GM18873 (cell line): ENCODE data around the gene C2CD4C.
"Not testable (repeated sequence)": the region's sequence is repeated elsewhere in the genome, so short reads cannot be mapped to it uniquely, and the experiment has no call there.

Experiments
- ATAC-seq: cut with Tn5 transposase; IDR thresholded peaks from one replicate; pipeline ENCODE4 v1.9.1; 2021; ENCODE audit warnings: mild to moderate bottlenecking, moderate library complexity, moderate number of reproducible peaks; ENCODE audit not compliant: unreplicated experiment, low FRiP score

The C2CD4C gene, protein sequence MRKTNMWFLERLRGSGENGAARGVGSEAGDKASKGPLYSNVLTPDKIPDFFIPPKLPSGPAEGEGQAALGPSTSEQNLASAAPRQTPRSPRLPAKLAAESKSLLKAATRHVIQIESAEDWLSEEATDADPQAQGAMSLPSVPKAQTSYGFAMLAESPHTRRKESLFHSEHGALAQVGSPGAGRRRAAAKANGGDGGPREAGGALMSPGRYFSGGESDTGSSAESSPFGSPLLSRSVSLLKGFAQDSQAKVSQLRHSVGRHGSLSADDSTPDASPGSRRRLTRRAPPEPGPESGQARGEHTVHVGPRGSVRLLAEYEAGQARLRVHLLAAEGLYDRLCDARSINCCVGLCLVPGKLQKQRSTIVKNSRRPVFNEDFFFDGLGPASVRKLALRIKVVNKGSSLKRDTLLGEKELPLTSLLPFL

DNA sequence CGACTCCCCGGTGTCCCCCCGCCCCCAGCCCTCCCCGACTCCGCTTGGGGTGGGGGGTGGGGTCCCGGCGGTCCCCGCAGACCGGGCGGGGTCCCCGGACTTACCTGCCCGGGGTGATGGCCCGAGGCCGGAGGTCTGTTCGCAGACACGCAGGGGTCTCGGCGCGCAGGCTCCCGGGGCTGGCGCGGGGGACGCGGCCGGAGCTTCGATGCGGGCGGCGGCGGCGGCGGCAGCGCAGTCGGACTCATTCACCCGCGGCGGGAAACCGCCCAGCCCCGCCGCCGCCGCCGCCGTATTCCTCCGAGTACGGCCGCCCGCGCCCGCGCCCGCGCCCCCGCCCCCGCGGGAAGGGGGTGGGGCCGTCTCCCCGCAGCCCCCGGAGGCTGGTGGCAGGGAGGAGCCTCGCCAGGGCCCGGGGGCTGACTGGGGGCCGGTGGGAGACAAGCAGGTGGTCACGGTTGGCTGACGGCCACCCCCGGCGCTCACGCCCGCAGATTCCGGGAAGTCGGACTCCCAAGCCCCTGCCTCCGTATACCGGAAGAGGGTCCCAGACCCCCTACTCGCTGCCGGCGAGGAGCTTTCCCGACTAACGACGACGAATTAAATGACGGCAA is at the start of gene C2CD4C:
TSS of gene C2CD4C (minus strand) at position 246 of the 614 bp plus-strand sequence. CDS start 786 bp downstream, outside the sequence.
- no peak for ATAC-seq

DNA sequence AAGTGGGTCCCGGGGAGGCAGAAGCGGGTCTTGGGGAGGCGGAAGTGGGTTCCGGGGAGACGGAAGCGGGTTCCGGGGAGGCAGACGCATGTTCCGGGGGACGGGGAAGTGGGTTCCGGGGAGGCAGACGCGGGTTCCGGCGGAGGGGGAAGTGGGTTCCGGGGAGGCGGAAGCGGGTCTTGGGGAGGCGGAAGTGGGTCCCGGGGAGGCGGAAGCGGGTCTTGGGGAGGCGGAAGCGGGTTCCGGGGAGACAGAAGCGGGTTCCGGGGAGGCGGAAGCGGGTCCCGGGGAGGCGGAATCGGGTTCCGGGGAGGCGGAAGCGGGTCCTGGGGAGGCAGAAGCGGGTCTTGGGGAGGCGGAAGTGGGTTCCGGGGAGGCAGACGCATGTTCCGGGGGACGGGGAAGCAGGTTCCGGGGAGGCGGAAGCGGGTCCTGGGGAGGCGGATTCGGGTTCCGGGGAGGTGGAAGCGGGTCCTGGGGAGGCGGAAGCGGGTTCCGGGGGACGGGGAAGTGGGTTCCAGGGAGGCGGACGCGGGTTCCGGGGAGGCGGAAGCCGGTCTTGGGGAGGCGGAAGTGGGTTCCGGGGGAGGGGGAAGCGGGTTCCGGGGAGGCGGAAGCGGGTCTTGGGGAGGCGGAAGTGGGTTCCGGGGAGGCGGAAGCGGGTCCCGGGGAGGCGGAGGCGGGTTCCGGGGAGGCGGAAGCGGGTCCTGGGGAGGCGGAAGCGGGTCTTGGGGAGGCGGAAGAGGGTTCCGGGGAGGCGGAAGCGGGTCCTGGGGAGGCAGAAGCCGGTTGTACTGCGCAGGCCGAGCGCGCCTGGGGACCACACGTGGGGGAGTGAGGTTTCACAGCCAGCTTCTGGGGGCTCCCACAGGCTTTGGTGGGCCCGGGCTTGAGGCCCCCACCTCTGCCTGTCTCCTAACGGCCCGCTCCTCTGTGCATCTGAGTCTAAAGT is 49.4 kb upstream of the C2CD4C start:
- ATAC-seq = no peak

DNA sequence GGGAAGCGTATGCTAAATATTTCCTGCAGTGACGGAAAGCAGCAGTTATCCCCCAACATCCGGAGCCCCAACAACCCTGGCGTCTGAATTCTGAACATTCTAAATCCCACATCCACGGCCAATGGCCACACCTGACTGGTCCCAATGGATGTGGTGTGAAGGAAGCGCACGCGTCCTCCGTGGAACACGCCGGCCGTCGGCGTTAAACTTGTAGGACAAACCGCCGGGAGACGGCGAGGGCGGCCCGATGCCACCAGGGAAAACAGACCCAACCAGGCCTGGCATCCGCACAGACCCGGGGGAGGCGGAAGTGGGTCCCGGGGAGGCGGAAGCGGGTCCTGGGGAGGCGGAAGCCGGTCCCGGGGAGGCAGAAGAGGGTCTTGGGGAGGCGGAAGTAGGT is 48.7 kb upstream of the C2CD4C start:
- no peak for ATAC-seq

DNA sequence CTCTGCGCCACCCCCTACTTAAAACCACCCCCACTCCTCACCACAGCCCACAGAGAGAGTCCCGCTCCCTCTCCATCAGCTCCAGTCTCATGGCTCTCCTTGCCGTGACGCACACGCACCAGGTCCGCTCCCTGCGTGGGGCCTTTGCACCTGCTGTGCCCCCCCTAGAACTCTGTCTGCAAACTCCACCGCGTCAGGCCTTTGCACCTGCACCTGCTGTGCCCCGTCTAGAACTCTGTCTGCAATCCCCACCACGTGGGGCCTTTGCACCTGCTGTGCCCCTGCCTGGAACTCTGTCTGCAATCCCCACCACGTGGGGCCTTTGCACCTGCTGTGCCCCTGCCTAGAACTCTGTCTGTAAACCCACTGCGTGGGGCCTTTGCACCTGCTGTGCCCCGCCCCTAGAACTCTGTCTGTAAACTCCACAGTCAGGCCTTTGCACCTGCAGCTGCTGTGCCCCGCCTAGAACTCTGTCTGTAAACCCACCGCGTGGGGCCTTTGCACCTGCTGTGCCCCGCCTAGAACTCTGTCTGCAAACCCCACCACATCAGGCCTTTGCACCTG is 47.7 kb upstream of the C2CD4C start:
- no peak for ATAC-seq

DNA sequence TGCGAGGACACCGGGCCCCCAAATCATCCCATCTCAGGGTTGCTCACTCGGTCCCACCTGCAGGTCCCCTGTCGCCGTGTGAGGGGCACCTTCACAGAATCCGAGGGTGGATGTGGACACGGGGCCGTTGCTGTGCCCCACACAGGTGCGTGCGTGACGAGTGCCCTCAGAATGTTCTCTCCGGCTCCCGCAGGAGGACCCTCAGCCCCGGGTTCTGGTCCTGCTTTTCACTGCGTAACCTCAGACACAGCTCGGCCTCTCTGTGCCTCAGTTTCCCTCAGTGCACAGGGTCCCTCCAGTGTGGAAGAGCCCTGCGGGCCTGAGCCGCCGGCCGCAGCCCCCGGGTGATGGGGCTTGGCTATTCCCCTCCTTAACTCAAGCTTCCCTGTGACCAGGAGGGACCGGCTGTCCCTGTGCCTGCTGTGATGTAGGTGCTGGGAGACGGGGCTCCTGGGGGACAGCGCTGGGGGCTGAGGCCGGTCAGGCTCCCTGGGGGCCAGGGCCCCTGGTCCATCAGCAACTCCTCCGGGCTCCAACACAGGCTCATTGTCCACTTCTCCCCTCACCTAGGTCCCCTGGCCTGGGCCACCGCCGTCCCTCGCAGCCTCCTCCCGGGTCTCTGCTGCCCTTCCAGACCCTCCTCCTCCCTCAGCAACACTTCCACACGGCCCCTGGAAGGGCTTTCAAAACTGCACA is 47.1 kb upstream of the C2CD4C start:
- ATAC-seq = no peak

DNA sequence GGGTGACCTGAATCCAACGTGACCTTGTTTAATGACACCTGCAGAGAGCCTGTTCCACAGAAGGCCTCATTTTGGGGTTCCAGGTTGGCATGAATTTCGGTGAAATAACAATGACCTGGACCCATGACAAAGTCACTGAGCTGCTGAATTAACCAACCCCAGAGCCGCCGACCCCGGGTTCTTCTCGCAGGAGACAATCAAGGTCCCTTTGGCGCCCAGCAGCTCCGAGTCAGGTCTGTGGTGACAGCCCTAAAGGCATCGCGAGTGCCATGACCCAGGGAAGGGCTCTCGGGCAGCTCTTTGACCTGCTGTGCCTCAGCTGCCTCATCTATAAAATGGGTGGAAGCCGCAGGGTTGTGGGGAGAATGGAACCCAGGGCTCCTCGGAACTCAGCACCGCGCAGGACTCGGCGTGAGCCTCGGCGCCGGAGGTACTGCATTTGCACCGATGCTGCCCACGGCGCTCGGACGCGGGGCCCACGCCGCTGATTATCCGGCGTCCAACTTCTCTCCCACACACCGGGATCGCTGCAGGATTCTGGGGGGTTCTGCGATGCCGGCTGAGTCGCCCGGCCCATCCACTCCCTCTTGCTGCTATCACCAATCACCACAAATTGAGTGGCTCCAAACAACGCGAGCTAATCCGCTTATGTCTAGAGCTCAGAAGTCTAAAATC is 46.2 kb upstream of the C2CD4C start:
- ATAC-seq = no peak

DNA sequence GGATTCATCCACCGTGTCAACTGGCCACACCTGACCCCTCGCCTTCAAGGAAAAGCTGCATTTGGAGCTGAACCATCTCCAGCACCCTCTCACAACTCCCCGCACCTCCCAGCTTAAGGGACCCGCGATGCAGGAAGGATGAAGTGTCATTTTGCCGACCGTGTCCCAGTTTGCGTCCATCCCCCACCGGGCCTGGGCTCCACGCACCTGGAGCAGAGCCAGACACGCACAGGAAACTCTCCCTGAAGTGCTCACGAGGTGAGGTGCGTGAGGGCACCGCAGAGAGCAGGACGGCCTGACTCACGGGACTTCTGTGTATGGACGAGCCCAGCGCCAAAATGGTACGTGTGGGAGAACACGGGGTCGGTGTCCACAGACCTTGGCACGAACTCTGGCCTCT is 44.7 kb upstream of the C2CD4C start:
- no peak for ATAC-seq

DNA sequence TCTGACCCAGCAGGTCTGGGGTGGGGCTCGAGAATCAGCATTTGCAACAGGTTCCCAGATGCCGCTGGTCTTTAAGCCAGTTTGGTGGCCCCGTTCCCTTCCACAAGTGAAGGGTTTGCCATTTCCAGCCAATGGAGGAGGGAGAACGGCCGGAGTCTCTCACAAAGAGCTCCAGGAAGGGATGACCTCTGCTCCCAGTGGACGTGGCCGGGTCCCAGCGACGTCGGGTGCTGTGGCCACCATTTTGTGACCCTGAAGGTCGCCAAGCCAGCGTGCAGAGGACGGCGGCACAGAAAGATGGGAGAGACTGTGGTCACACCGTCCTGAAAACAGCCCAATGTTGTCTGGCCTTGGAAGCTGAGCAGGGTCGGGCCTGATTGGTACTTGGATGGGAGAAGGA is 43.9 kb upstream of the C2CD4C start:
- ATAC-seq = no peak

DNA sequence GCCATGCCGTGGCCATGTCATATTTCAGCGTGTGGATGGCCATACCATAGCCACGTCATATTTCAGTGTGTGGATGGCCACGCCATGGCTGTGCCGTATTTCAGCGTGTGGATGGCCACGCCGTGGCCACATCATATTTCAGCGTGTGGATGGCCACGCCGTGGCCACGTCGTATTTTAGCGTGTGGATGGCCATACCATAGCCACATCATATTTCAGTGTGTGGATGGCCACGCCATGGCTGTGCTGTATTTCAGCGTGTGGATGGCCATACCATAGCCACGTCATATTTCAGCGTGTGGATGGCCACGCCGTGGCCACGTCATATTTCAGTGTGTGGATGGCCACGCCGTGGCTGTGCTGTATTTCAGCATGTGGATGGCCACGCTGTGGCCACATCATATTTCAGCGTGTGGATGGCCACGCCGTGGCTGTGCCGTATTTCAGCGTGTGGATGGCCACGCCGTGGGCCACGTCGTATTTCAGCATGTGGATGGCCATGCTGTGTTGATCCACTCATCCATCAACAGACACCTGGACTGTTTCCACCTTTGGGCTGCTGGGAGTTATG is 42.0 kb upstream of the C2CD4C start:
- not testable (repeated sequence) for ATAC-seq

DNA sequence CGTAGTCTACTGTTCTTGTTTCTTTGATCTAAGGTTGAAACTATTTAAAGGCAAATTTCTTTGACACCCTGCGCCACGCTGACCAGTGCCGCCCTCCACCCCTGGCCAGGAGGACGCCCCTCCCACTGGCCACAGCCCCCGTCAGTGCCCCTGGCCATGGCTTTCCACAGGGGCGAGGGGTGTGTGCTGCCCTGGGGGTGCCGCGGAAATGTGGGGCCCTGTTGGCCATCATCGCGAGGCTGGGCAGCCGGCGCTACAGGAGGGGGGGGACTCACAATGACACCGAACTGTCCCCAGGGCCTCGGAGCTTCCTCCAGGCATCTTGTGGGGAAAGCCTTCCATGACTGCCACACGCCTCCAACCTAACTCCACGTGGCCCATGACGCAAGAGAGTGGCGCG is 41.0 kb upstream of the C2CD4C start:
- no peak for ATAC-seq

DNA sequence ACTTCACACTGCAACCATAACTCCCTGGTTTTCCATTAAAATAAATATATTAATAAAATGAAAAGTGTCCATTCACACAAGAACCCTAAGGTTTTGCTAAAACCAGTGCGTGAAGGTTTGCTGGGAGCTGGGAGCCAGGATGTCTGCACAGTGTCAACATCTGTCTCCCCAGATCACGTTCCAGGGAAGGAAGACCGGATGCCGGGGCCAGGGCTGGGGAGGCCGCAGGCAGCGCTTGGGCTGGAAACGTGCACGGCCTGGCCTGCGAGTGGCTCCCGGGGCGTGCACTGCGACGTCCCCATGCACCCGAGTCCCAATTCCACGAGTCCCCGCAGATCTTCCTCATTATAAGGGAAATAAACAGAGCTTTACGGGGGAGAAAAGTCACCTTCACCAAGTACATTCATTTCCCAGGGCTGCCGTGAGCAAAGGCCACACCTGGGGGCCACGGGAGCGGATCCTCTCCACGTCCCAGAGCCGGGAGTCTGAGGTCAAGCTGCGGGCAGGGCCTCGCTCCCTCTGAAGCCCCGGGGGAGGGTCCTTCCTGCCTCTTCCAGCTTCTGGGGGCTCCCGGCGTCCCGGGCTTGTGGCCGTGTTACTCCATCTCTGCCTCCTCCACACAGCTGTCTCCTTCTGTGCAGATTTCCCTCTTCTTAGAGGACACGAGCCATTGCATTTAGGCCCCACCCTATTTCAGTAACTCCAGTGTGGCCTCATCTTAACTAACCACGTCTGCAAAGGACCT is 39.0 kb upstream of the C2CD4C start:
- ATAC-seq = no peak

DNA sequence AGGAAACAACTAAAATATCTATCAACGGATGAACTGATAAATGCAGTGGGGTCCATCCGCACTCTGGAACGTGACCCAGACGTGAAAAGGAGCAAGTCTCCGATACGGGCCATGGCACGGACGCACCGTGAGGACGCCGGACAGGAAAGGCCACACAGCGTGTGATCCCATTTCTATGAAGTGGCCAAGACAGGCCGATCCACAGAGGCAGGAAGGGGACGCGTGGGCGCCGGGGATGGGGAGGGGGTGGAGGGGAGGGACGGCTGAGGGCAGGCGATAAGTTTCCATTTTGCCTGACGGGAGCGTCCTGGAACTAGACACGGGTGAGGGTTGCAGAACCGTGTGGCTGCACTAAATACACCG is 38.1 kb upstream of the C2CD4C start:
- ATAC-seq = no peak

DNA sequence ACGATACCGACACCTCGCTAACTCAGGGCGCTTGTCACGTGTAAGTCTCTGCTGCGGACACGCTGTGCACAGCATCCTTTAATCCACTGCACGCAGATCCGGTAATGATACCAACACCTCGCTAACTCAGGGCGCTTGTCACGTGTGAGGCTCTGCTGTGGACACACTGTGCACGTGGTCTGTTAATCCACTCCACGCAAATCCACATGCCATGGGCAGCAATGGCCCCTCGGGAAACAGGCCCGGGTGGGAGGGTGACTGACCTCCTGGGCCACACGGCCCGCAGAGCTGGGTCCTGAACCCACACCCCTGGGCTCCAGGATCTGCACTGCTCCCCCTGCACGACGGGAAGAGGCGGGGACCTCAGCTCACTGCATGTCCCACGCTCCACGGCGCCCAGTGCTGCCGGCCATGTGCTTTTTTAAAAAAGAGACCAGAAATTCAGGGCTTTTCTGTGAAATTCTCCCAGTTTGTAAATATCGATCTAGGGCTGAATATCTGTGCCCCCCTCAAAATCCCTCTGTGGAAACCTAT is 35.8 kb upstream of the C2CD4C start:
- no peak for ATAC-seq

DNA sequence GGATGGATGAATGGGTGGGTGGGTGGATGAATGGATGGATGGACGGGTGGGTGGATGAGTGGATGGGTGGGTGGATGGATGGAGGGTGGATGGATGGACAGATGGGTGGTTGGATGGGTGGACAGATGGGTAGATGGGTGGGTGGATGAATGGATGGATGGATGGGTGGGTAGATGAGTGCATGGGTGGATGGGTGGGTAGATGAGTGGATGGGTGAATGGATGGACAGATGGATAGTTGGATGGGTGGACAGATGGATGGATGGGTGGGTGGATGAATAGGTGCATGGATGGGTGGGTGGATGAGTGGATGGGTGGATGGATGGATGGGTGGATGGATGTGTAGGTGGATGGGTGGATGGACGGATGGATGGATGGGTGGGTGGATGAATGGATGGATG is 34.1 kb upstream of the C2CD4C start:
- no peak for ATAC-seq

DNA sequence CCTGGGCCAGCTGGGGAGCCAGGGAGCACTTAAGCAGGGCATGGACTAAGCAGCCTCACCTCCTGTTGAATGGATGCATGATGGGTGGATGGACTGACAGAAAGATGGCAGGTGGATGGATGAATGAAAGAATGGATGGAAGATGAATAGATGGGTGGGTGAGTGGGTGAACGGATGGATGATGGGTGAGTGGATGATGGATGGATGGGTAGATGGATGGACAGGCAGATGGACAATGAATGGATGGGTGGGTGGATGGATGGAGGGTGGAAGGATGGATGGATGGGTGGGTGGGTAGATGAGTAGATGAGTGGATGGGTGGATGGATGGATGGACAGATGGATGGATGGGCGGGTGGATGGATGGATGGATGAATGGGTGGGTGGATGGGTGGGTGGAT is 33.1 kb upstream of the C2CD4C start:
- ATAC-seq = no peak

DNA sequence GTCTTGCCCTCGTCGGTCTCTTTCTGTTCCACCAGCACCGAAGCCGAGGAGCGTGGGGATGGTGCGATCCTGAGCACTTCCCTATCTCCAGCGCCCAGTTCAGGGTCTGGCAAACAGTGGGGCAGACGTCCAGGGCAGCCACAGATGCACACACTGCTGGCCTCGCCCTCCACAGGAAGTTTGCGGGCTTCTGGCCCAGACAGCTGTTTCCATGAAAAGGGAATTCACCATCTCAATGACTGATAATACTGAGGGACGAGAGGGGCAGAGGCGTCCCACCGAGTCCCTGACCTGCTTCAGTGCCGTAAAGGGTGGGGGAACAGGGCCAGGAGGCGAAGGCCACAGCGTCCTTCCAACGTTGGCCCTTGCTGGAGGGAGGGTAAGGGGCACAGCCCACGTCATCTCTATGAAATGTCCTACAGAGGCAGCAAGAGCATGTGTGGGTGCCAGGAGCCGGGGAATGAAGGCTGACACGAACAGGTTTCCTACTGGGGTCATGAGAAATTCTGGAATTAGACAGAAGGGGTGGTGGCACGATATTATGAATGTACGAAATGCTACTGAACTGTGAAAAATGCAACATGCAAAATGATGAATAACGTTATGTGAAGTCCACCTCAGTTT is 32.4 kb upstream of the C2CD4C start:
- no peak for ATAC-seq

DNA sequence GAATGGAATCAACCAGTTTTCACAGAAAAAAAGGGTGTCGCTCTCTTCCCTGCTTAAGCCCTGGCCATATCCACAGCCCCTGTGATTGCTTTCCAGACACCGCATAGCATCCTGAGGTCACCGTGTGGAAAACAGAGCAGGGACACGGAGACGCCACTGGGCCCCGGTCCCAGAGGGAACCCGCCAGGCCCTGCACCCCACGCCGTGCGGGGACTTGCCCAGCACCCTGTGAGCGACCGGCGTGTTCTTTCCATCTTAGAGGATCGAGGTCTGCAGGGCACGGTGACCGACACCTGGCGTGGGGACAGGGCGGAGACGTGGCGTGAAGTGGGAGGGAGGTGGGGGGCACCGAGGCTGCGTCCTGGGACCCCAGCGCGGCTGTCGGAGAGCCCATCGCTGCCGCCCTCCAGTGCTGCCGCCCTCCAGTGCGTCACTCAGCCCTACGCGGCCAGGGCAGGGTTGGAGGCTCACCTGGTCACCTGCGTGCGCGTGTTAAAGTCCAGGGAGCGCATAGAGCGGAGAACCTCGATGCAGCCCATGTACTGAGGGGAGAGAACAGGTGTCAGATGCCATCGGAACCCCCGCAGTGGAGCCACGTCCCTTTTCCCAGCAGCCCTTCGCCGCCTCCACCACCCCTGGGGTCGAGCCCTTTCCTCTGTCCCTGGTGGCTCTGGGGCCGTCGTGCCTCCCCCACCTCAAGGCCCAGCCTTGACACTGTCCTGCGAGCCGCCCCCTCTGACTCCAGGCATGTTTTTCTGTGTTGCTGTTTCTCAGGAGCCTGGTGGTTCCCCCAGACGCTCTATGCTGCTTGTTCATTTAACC is 31.7 kb upstream of the C2CD4C start:
- ATAC-seq = no peak
